SK-N-SH treated with all-trans-retinoic acid at 6 μM for 48 hours (cell line): ENCODE results near the gene C10orf120.

ENCODE experiments used
- ARNTL ChIP-seq: fragments of 450-650 bp; formaldehyde crosslinking; IDR thresholded peaks from 2 replicates; pipeline ENCODE4 v1.5.0; 2020; ENCODE audit warnings: low read depth, mild to moderate bottlenecking, moderate library complexity, borderline replicate concordance
- CREB5 ChIP-seq: fragments of 250-450 bp; sonication (Bioruptor Pico); IDR thresholded peaks from 2 replicates; pipeline ENCODE4 v1.5.1; 2020; ENCODE audit warnings: low read depth, mild to moderate bottlenecking, moderate library complexity
- CSDC2 ChIP-seq: fragments of 250-450 bp; sonication (Bioruptor Pico); IDR thresholded peaks from 2 replicates; pipeline ENCODE4 v1.5.0; 2020; ENCODE audit warnings: mild to moderate bottlenecking, moderate library complexity
- ISL1 ChIP-seq: fragments of 250-450 bp; sonication (Bioruptor Pico); IDR thresholded peaks from 2 replicates; pipeline ENCODE4 v2.1.2; 2022; ENCODE audit warnings: mild to moderate bottlenecking, moderate library complexity
- PATZ1 ChIP-seq: fragments of 250-450 bp; sonication (Bioruptor Pico); IDR thresholded peaks from 2 replicates; pipeline ENCODE4 v1.8.0; 2020; ENCODE audit warnings: mild to moderate bottlenecking, moderate library complexity, borderline replicate concordance
- POU6F1 ChIP-seq: fragments of 250-450 bp; sonication (Bioruptor Pico); IDR thresholded peaks from 2 replicates; pipeline ENCODE4 v1.8.0; 2021; ENCODE audit warnings: low read depth, mild to moderate bottlenecking, moderate library complexity, borderline replicate concordance
- PPARA ChIP-seq: fragments of 250-450 bp; sonication (Bioruptor Pico); IDR thresholded peaks from 2 replicates; pipeline ENCODE4 v1.5.0; 2020; ENCODE audit warnings: mild to moderate bottlenecking, borderline replicate concordance
- TOX ChIP-seq: fragments of 250-450 bp; sonication (Bioruptor Pico); IDR thresholded peaks from 2 replicates; pipeline ENCODE4 v1.8.0; 2021; ENCODE audit warnings: mild to moderate bottlenecking, moderate library complexity, borderline replicate concordance
- ZC3H10 ChIP-seq: fragments of 250-450 bp; sonication (Bioruptor Pico); IDR thresholded peaks from 2 replicates; pipeline ENCODE4 v1.5.1; 2021; ENCODE audit warnings: mild to moderate bottlenecking, moderate library complexity
- ZNF70 ChIP-seq: fragments of 450-650 bp; formaldehyde crosslinking; IDR thresholded peaks from 2 replicates; pipeline ENCODE4 v1.5.0; 2020; ENCODE audit warnings: mild to moderate bottlenecking, moderate library complexity

GRCh38 chr10:122656741-122657140, 42.9 kb downstream of the C10orf120 start:
- TF ChIP-seq TOX (no peak), CREB5 (CRISPR knock-in tag) (no peak), ISL1 (CRISPR knock-in tag) (no peak), PATZ1 (CRISPR knock-in tag) (no peak), ZC3H10 (CRISPR knock-in tag) (no peak), ZNF70 (CRISPR knock-in tag) (no peak), ARNTL (no peak), PPARA (no peak), CSDC2 (no peak), POU6F1 (CRISPR knock-in tag) (no peak)
